ENCODE data around the gene TRPV4. TPM values are rescaled to one million over a fixed set of nuclear protein-coding genes. Genes with fewer than 3 reads are reported as not detected.

The TRPV4 gene
- total and polyA plus RNA-seq, 2 donors (not counting 3 experiments of a cell fraction or from before 2014, with no cell fraction given) = 8.8 to 22.3 TPM

DNA sequence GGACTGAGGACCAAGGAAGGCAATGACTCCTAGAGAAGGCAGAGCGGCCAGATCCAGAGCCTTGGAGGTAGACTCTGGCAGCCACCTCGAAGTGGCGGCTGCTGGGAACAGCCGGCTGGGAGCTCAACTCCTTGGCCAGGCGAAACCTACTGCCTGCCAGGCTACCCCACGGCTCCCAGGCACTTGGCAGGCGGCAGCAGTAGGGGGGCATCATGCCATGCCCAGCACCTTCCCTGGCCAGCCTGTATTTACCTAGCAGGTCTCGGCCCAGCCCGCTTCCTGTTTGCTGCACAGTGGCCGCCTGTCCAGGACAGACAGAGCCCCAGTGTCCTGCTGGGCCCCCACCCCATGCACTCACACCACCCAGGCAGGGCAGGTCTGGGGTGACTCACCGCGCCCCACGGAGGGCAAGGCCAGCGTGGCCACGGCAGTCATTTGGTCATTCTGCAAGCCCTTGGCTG is 10.2 kb downstream of the TRPV4 start:
- H2AFZ ChIP-seq (ENCODE audit: low read depth, low read length) = no peak overlapping the region
- H3K9ac ChIP-seq (replicated peaks; ENCODE audit: extremely low read depth, insufficient read depth, low read length) = no peak overlapping the region
- H3K9me3 ChIP-seq (replicated peaks; ENCODE audit: control insufficient read depth, insufficient read depth, low read length) = no peaks in the 10 kb centered on the region
- TF ChIP-seq POLR2AphosphoS5 (IDR thresholded peaks at IDR 0.05; ENCODE audit: insufficient read depth, low read depth, low read length) = no peak
- TF ChIP-seq, protein P1, sequence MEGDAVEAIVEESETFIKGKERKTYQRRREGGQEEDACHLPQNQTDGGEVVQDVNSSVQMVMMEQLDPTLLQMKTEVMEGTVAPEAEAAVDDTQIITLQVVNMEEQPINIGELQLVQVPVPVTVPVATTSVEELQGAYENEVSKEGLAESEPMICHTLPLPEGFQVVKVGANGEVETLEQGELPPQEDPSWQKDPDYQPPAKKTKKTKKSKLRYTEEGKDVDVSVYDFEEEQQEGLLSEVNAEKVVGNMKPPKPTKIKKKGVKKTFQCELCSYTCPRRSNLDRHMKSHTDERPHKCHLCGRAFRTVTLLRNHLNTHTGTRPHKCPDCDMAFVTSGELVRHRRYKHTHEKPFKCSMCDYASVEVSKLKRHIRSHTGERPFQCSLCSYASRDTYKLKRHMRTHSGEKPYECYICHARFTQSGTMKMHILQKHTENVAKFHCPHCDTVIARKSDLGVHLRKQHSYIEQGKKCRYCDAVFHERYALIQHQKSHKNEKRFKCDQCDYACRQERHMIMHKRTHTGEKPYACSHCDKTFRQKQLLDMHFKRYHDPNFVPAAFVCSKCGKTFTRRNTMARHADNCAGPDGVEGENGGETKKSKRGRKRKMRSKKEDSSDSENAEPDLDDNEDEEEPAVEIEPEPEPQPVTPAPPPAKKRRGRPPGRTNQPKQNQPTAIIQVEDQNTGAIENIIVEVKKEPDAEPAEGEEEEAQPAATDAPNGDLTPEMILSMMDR (IDR thresholded peaks at IDR 0.05; ENCODE audit: extremely low read depth in 1 of 2, insufficient read depth in 1 of 2, low read depth in 1 of 2, low read length in 2 of 2) = no peak
- no peak for TF ChIP-seq FOS (IDR thresholded peaks at IDR 0.05; ENCODE audit: borderline replicate concordance, insufficient read depth, low read length)
- no peak for TF ChIP-seq JUN (IDR thresholded peaks at IDR 0.05; ENCODE audit: borderline replicate concordance, insufficient read depth, insufficient read length, low read depth)
- TF ChIP-seq EZH2 (IDR thresholded peaks at IDR 0.05; ENCODE audit: borderline replicate concordance, low read depth, low read length, severe bottlenecking) = no peak
- no peak for TF ChIP-seq GATA2 (IDR thresholded peaks at IDR 0.05; ENCODE audit: insufficient read depth, insufficient read length, low read depth, low read length)
- TF ChIP-seq, protein P2, sequence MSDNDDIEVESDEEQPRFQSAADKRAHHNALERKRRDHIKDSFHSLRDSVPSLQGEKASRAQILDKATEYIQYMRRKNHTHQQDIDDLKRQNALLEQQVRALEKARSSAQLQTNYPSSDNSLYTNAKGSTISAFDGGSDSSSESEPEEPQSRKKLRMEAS (IDR thresholded peaks at IDR 0.05; ENCODE audit: insufficient read depth, insufficient read length) = no peak
- no peak for TF ChIP-seq POLR2A (IDR thresholded peaks at IDR 0.05; ENCODE audit: low read depth, low read length)
- no peak for TF ChIP-seq MYC (IDR thresholded peaks at IDR 0.05; ENCODE audit: low read depth, low read length)
- dilution Hi-C loops (cut with MboI; ENCODE audit: extremely low pct_ligation_motif_present, low sequenced_read_pairs) (no loop called here), intact Hi-C loops (cut with micrococcal nuclease) (no loop called here)
- no peaks in the 10 kb centered on the region for H3K9me1 ChIP-seq (replicated peaks; ENCODE audit: control insufficient read depth, extremely low read depth, insufficient read depth, low read length)
- no peaks in the 10 kb centered on the region for H3K79me2 ChIP-seq (ENCODE audit: control insufficient read depth, insufficient read depth, low read length)
- no peak overlapping the region for H3K27ac ChIP-seq (ENCODE audit: insufficient read depth, low read depth, low read length)
- no peaks in the 10 kb centered on the region for H4K20me1 ChIP-seq (replicated peaks; ENCODE audit: control insufficient read depth, extremely low read depth, insufficient read depth, low read length)
- H3K4me3 ChIP-seq (replicated peaks in 1 of 3; ENCODE audit: insufficient read depth in 1 of 3, low read depth in 1 of 3, low read length in 3 of 3) = no peak overlapping the region
- no peaks in the 10 kb centered on the region for H3K36me3 ChIP-seq (ENCODE audit: control insufficient read depth in 2 of 2, extremely low read depth in 1 of 2, insufficient read depth in 2 of 2, low read length in 2 of 2)
- BruUV-seq (replicated peaks) = no TSS peak
- ChIA-PET POLR2A (no interaction called here), CTCF (interaction anchor here (1.2 to 1.6 kb wide), 2 partner anchors 18 to 48 kb away, joined by 3 to 4 read pairs; no protein-coding TSS in a partner anchor)
- no peak overlapping the region for H3K4me2 ChIP-seq (ENCODE audit: insufficient read depth, low read length)
- FAIRE-seq (no peak), DNase-seq (ENCODE audit: low read depth, low spot score) (no peak)
- H3K4me1 ChIP-seq (ENCODE audit: control insufficient read depth, extremely low read depth, insufficient read depth, low read length) = peaks cover 3% of the 10 kb centered on the region
- no peaks in the 10 kb centered on the region for H3K27me3 ChIP-seq (ENCODE audit: control insufficient read depth in 2 of 2, insufficient read depth in 2 of 2, low read length in 2 of 2)

All from endothelial cell of umbilical vein (primary cell).